Trophoblast cell (in vitro differentiated cells and primary cell): ENCODE measurements around the gene SLC22A16. TPM values are rescaled to one million over a fixed set of nuclear protein-coding genes. Genes with fewer than 3 reads are reported as not detected.

Experiments
- DNase-seq, 2 donors: peaks; one replicate each; pipeline ENCODE4 v3.0.0-alpha.2; 2016
- H2AFZ ChIP-seq: 2 replicates; pipeline ENCODE4 v1.6.1; 2013; ENCODE audit warnings: low read length, moderate library complexity, mild to moderate bottlenecking; ENCODE audit not compliant: insufficient read depth, poor library complexity
- H2AK5ac ChIP-seq: 2 replicates; pipeline ENCODE4 v1.6.1; 2013; ENCODE audit warnings: mild to moderate bottlenecking, low read length
- H2BK120ac ChIP-seq: 2 replicates; pipeline ENCODE4 v1.6.1; 2013; ENCODE audit warnings: low read length, mild to moderate bottlenecking, moderate library complexity; ENCODE audit not compliant: insufficient read depth, poor library complexity
- H2BK12ac ChIP-seq: 2 replicates; pipeline ENCODE4 v1.6.1; 2013; ENCODE audit warnings: mild to moderate bottlenecking, low read length, moderate library complexity
- H2BK5ac ChIP-seq: 2 replicates; pipeline ENCODE4 v1.6.1; 2013; ENCODE audit warnings: low read length, low read depth, moderate library complexity, mild to moderate bottlenecking; ENCODE audit not compliant: poor library complexity
- H3K14ac ChIP-seq: 2 replicates; pipeline ENCODE4 v1.6.1; 2013; ENCODE audit warnings: mild to moderate bottlenecking, low read length
- H3K18ac ChIP-seq: 2 replicates; pipeline ENCODE4 v1.6.1; 2013; ENCODE audit warnings: mild to moderate bottlenecking, low read length
- H3K23ac ChIP-seq: 2 replicates; pipeline ENCODE4 v1.6.1; 2013; ENCODE audit warnings: low read length
- H3K27ac ChIP-seq: 2 replicates; pipeline ENCODE4 v1.5.1; 2013; ENCODE audit warnings: low read depth, mild to moderate bottlenecking, inconsistent platforms, low read length, moderate library complexity
- H3K27me3 ChIP-seq: 2 replicates; pipeline ENCODE4 v1.6.1; 2013; ENCODE audit warnings: inconsistent platforms, mild to moderate bottlenecking, low read length, moderate library complexity; ENCODE audit not compliant: insufficient read depth
- H3K36me3 ChIP-seq, 2 experiments: 1 replicate in 1 of 2; 2 replicates in 1 of 2; pipeline ENCODE4 v1.6.1; 2013; ENCODE audit warnings: low read length in 2 of 2, mild to moderate bottlenecking in 2 of 2, moderate library complexity in 1 of 2; ENCODE audit not compliant: insufficient read depth in 2 of 2, control insufficient read depth in 1 of 2
- H3K4ac ChIP-seq: 2 replicates; pipeline ENCODE4 v1.6.1; 2013; ENCODE audit warnings: low read depth, mild to moderate bottlenecking, low read length, moderate library complexity
- H3K4me1 ChIP-seq, 2 experiments: 1 replicate in 1 of 2; 2 replicates in 1 of 2; pipeline ENCODE4 v1.6.1; 2013; ENCODE audit warnings: low read length in 2 of 2, mild to moderate bottlenecking in 2 of 2, moderate library complexity in 1 of 2; ENCODE audit not compliant: insufficient read depth in 2 of 2, control insufficient read depth in 1 of 2
- H3K4me2 ChIP-seq: 2 replicates; pipeline ENCODE4 v1.6.1; 2013; ENCODE audit warnings: inconsistent platforms, mild to moderate bottlenecking, low read length, moderate library complexity
- H3K4me3 ChIP-seq: 2 replicates; pipeline ENCODE4 v1.5.1; 2013; ENCODE audit warnings: mild to moderate bottlenecking, low read depth, low read length, inconsistent platforms
- H3K79me1 ChIP-seq: one replicate; pipeline ENCODE4 v1.6.1; 2013; ENCODE audit warnings: low read length
- H3K79me2 ChIP-seq: 2 replicates; pipeline ENCODE4 v1.6.1; 2013; ENCODE audit warnings: low read length, mild to moderate bottlenecking; ENCODE audit not compliant: control insufficient read depth, insufficient read depth, poor library complexity
- H3K9ac ChIP-seq: 2 replicates; pipeline ENCODE4 v1.6.1; 2013; ENCODE audit warnings: mild to moderate bottlenecking, low read length
- H3K9me3 ChIP-seq: 2 replicates; pipeline ENCODE4 v1.6.1; 2013; ENCODE audit warnings: low read depth, mild to moderate bottlenecking, control low read depth, inconsistent platforms, low read length; ENCODE audit not compliant: insufficient read depth
- H4K12ac ChIP-seq: 2 replicates; pipeline ENCODE4 v1.6.1; 2013; ENCODE audit warnings: low read depth, mild to moderate bottlenecking, low read length, moderate library complexity
- H4K8ac ChIP-seq: 2 replicates; pipeline ENCODE4 v1.6.1; 2013; ENCODE audit warnings: low read depth, mild to moderate bottlenecking, low read length, moderate library complexity
- H4K91ac ChIP-seq: one replicate; pipeline ENCODE4 v1.6.1; 2013; ENCODE audit warnings: low read depth, mild to moderate bottlenecking, low read length, moderate library complexity
- WGBS: extraction: QIAGEN DNeasy Blood & Tissue Kit; methylation state at CpG from one replicate; pipeline ENCODE4 v1.1.7; 2013; ENCODE audit warnings: missing lambda C conversion rate; ENCODE audit not compliant: insufficient read length, insufficient coverage; ENCODE audit errors: extremely low coverage; 5-methylcytosine and 5-hydroxymethylcytosine counted together
- polyA plus RNA-seq: library from polyadenylated mRNA; stranded (reverse); fragments of 200-250 nt; gene quantifications from 2 replicates; pipeline ENCODE4 v1.2.3, GENCODE V29; 2013

The SLC22A16 gene, protein sequence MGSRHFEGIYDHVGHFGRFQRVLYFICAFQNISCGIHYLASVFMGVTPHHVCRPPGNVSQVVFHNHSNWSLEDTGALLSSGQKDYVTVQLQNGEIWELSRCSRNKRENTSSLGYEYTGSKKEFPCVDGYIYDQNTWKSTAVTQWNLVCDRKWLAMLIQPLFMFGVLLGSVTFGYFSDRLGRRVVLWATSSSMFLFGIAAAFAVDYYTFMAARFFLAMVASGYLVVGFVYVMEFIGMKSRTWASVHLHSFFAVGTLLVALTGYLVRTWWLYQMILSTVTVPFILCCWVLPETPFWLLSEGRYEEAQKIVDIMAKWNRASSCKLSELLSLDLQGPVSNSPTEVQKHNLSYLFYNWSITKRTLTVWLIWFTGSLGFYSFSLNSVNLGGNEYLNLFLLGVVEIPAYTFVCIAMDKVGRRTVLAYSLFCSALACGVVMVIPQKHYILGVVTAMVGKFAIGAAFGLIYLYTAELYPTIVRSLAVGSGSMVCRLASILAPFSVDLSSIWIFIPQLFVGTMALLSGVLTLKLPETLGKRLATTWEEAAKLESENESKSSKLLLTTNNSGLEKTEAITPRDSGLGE
- 0.22 and 0.36 TPM in 2 replicates for polyA plus RNA-seq

DNA sequence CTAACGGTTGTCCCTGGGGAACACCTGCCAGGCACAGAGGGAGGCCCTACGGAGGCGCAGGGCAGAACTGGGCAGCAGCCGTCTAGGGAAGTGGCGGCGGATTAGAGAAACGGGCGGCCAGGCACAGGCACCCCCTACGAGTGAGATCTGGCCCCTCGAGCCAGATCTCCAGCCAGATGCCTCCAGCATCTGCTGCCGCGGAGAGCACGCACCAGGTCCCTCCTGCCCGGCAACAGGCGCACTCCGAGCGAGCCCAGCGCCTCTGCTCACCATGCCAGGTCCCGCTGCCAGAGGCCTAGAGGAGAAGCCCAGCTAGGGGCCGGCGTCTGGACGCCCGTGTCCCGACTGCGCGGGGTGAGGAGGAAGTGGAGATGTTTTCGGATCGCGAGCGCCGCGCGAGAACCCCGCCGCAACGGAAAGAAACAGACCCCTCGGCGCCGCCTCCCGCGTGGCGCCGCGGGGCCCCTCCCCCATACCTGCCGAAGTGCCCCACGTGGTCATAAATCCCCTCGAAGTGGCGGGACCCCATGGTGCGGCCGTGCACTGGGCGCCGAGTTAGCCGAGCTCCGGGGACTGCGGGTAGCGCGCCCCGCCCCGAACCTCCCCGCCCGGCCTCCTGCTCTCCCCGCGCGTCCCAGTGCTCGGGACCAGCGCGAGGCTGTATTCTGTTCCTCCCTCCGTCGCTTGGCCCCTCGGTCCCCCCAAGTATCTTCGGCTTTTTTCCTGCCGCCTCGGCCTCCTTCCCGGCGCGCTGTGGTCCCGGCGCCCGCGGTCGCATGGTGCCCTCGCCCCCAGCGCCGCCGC lies at the start of gene SLC22A16:
TSS of gene SLC22A16 (minus strand) at position 568 of the 804 bp plus-strand sequence. CDS start at position 529, 39 bp downstream.
- no CpG with 5 or more reads among the region's 85 CpGs for WGBS
- H3K79me2 ChIP-seq = no peaks in the 10 kb centered on the region
- H4K8ac ChIP-seq = no peak within 1 kb of the TSS
- DNase-seq = peak in 1 of 2 donors; percentile 14
- H3K4me1 ChIP-seq = no peaks in the 10 kb centered on the region
- H3K4ac ChIP-seq = no peak within 1 kb of the TSS
- no peak within 1 kb of the TSS for H2AFZ ChIP-seq
- H4K12ac ChIP-seq = no peak within 1 kb of the TSS
- H3K18ac ChIP-seq = no peak within 1 kb of the TSS
- H3K9ac ChIP-seq = no peak within 1 kb of the TSS
- no peak within 1 kb of the TSS for H4K91ac ChIP-seq
- H2BK5ac ChIP-seq = no peak within 1 kb of the TSS
- no peak within 1 kb of the TSS for H3K4me3 ChIP-seq
- no peaks in the 10 kb centered on the region for H3K79me1 ChIP-seq
- H3K9me3 ChIP-seq = no peaks in the 10 kb centered on the region
- H3K4me2 ChIP-seq = no peak within 1 kb of the TSS
- H2BK12ac ChIP-seq = no peak within 1 kb of the TSS
- H2BK120ac ChIP-seq = no peak within 1 kb of the TSS
- no peak within 1 kb of the TSS for H3K23ac ChIP-seq
- H3K27me3 ChIP-seq = no peaks in the 10 kb centered on the region
- no peak within 1 kb of the TSS for H3K27ac ChIP-seq
- H3K36me3 ChIP-seq = no peaks in the 10 kb centered on the region
- H2AK5ac ChIP-seq = no peak within 1 kb of the TSS
- H3K14ac ChIP-seq = no peak within 1 kb of the TSS

DNA sequence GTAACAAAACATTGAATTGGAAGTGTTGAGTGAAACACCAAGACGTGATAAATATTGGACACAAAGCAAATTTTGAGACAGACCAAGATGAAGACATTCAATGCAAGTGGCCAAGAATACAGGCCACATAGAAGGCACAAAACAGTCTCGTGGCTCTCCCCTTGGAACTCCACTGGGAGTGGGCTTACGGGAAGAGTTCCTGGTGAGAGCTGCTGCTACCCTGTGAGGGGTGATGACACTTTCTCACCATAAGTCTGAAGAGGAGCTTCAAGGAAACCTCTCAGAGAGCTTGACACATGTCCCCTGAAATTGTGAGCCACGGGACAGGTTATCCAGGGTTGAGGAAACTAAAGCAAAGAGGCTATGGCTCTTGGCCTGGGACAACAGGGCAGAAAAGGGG lies 48.6 kb upstream of the SLC22A16 start:
- H2BK5ac ChIP-seq = no peak overlapping the region
- H3K79me1 ChIP-seq = peaks cover 2% of the 10 kb centered on the region
- H2BK120ac ChIP-seq = no peak overlapping the region
- H2AK5ac ChIP-seq = no peak overlapping the region
- no peaks in the 10 kb centered on the region for H3K36me3 ChIP-seq
- H4K12ac ChIP-seq = no peak overlapping the region
- H3K27me3 ChIP-seq = no peaks in the 10 kb centered on the region
- H3K4me1 ChIP-seq = peaks cover 0 to 8% of the 10 kb centered on the region in 2 experiments
- no peak overlapping the region for H4K8ac ChIP-seq
- no peaks in the 10 kb centered on the region for H3K9me3 ChIP-seq
- no peak overlapping the region for H3K4ac ChIP-seq
- H3K4me2 ChIP-seq = no peak overlapping the region
- no peak overlapping the region for H2AFZ ChIP-seq
- no peak overlapping the region for H3K14ac ChIP-seq
- H3K27ac ChIP-seq = no peak overlapping the region
- no CpG with 5 or more reads among the region's 4 CpGs for WGBS
- H3K18ac ChIP-seq = no peak overlapping the region
- no peak overlapping the region for H4K91ac ChIP-seq
- DNase-seq = no peak
- no peak overlapping the region for H3K9ac ChIP-seq
- H3K4me3 ChIP-seq = no peak overlapping the region
- no peak overlapping the region for H2BK12ac ChIP-seq
- no peaks in the 10 kb centered on the region for H3K79me2 ChIP-seq
- no peak overlapping the region for H3K23ac ChIP-seq

DNA sequence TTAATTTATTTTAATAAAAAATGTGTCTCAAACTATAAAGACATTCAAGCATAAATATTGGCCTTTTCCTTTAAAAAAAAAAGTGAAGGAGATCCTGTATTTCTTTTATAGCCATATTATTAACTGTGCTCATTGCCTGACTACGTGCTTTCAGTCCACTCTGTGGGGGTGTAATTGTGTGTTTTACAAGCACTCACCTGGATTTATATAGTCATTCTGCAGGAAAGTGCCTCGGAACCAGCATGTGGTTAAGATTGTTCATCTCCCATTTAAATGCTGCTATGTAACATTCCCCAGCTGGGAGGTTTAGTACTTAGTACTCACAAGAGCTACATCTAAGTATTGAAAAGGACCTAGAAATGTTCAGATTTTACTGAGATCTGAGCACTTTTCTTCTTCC lies 47.9 kb upstream of the SLC22A16 start:
- Histone ChIP-seq H3K4me3 (no peak overlapping the region), H3K23ac (no peak overlapping the region), H2BK5ac (no peak overlapping the region), H3K4me1 (peaks cover 0 to 5% of the 10 kb centered on the region in 2 experiments), H3K27ac (no peak overlapping the region), H4K91ac (no peak overlapping the region), H2BK120ac (no peak overlapping the region), H2AFZ (no peak overlapping the region), H4K8ac (no peak overlapping the region), H3K79me1 (peaks cover 2% of the 10 kb centered on the region), H3K36me3 (no peaks in the 10 kb centered on the region), H2AK5ac (no peak overlapping the region), H4K12ac (no peak overlapping the region), H3K79me2 (no peaks in the 10 kb centered on the region), H3K9ac (no peak overlapping the region), H2BK12ac (no peak overlapping the region), H3K14ac (no peak overlapping the region), H3K4ac (no peak overlapping the region), H3K9me3 (no peaks in the 10 kb centered on the region), H3K4me2 (no peak overlapping the region), H3K18ac (no peak overlapping the region), H3K27me3 (no peaks in the 10 kb centered on the region)
- WGBS = no CpG with 5 or more reads among the region's 2 CpGs
- no peak for DNase-seq

DNA sequence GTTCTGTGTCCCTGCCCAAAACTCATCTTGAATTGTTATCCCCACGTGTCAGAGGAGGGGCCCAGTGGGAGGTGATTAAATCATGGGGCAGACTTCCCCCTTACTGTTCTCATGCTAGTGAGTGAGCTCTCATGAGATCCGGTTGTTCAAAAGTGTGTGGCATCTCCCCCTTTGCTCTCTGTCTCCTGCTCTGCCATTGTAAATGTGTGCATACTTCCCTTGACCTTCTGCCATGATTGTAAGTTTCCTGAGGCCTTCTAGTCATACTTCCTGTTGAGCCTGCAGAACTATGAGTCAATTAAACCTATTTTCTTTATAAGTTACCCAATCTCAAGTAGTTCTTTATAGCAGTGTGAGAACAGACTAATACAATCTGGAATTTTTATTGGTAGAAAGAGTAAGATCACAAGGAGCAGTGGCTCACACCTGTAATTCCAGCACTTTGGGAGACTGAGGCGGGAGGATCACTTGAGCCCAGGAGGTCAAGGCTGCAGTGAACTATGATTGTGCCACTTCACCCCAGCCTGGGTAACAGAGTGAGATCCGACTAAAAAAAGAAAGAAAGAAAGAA lies 47.1 kb upstream of the SLC22A16 start:
- Histone ChIP-seq H3K4me2 (no peak overlapping the region), H3K4ac (no peak overlapping the region), H4K12ac (no peak overlapping the region), H4K91ac (no peak overlapping the region), H3K18ac (no peak overlapping the region), H3K14ac (no peak overlapping the region), H3K36me3 (no peaks in the 10 kb centered on the region), H3K4me3 (no peak overlapping the region), H2AFZ (no peak overlapping the region), H3K4me1 (no peaks in the 10 kb centered on the region), H3K79me2 (no peaks in the 10 kb centered on the region), H3K27ac (no peak overlapping the region), H3K23ac (peak overlapping the region; percentile 4), H4K8ac (no peak overlapping the region), H3K27me3 (no peaks in the 10 kb centered on the region), H2BK120ac (no peak overlapping the region), H3K9ac (no peak overlapping the region), H2BK12ac (no peak overlapping the region), H3K79me1 (peaks cover 2% of the 10 kb centered on the region), H2BK5ac (no peak overlapping the region), H2AK5ac (no peak overlapping the region), H3K9me3 (no peaks in the 10 kb centered on the region)
- WGBS = no CpG with 5 or more reads among the region's 4 CpGs
- DNase-seq = no peak
